Measurements from ENCODE around the gene RMND1.

DNA sequence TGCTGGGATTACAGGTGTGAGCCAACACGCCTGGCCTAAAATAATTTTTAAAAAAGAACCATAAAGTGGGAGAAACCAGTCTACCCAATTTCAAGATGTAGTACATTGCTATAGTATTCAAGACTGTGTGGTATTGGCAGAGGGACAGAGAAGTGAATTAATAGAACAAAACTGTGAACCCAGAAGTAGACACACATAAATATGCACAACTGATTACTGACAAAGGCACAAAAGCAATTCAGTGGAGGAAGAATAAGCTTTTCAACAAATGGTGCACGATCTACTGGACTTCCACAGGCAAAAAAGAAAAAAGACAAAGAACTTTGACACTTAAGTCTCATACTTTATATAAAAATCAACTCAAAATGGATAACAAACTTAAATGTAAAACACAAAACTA lies 76.1 kb downstream of the RMND1 start:
- TF ChIP-seq RFX5 (IDR thresholded peaks at IDR 0.05; ENCODE audit: low read depth, low read length) (no peak), JUND (IDR thresholded peaks at IDR 0.05; ENCODE audit: borderline replicate concordance, low read depth, low read length) (no peak), JUND (tag; IDR thresholded peaks at IDR 0.05; ENCODE audit: borderline replicate concordance, low read depth, low read length) (no peak), EHMT2 (IDR thresholded peaks at IDR 0.05) (no peak)

Measured in K562 (cell line).